BLaER1 treated with 17β-estradiol and CSF1 and Interleukin-3, amounts not matched to agents 10 nM and 100 nM (cell line): ENCODE measurements around the gene TBC1D9.
A peak's percentile ranks its signal among the peaks of the same experiment; 100 is the strongest.

Experiments used
- H3K27ac ChIP-seq, 11 experiments: shearing (Covaris generic); formaldehyde crosslinking; 2 replicates each; pipeline ENCODE4 v1.8.1; 2022
- H3K27me3 ChIP-seq, 11 experiments: shearing (Covaris generic); formaldehyde crosslinking; 2 replicates each; pipeline ENCODE4 v1.8.1; 2022
- H3K36me3 ChIP-seq, 11 experiments: shearing (Covaris generic); formaldehyde crosslinking; 2 replicates each; pipeline ENCODE4 v1.8.1; 2022
- H3K4me1 ChIP-seq, 10 experiments: shearing (Covaris generic); formaldehyde crosslinking; 2 replicates each; pipeline ENCODE4 v1.8.1; 2022
- H3K4me2 ChIP-seq, 11 experiments: shearing (Covaris generic); formaldehyde crosslinking; 2 replicates each; pipeline ENCODE4 v1.8.1; 2022
- H3K4me3 ChIP-seq, 10 experiments: shearing (Covaris generic); formaldehyde crosslinking; 2 replicates each; pipeline ENCODE4 v1.8.1; 2022
- H3K9ac ChIP-seq, 11 experiments: shearing (Covaris generic); formaldehyde crosslinking; 2 replicates each; pipeline ENCODE4 v1.8.1; 2022
- H3K9me3 ChIP-seq, 11 experiments: shearing (Covaris generic); formaldehyde crosslinking; replicated peaks in 1 of 11; 2 replicates each; pipeline ENCODE4 v1.8.1; 2022
- H4K20me1 ChIP-seq, 11 experiments: shearing (Covaris generic); formaldehyde crosslinking; 2 replicates each; pipeline ENCODE4 v1.8.1; 2022
- Cebpa-rat ChIP-seq, 11 experiments: shearing (Covaris generic); IDR thresholded peaks; 2 replicates each; pipeline ENCODE4 v1.8.1; 2022

The TBC1D9 gene

GRCh38 chr4:140607852-140608251, 148.3 kb downstream of the TBC1D9 start:
- H4K20me1 ChIP-seq: no peaks in the 10 kb centered on the region
- H3K36me3 ChIP-seq: no peaks in the 10 kb centered on the region
- TF ChIP-seq Cebpa-rat (IDR thresholded peaks at IDR 0.05): no peak
- H3K4me3 ChIP-seq: no peak overlapping the region
- H3K9ac ChIP-seq: peak overlapping the region in 1 of 11 experiments; percentile 9; a peak in 1 of 22 replicates
- no peak overlapping the region for H3K27ac ChIP-seq
- no peak overlapping the region for H3K4me2 ChIP-seq
- no peaks in the 10 kb centered on the region for H3K27me3 ChIP-seq
- peaks cover 0 to 17% (median 5%) of the 10 kb centered on the region in 10 experiments; a peak in 12 of 20 replicates for H3K4me1 ChIP-seq
- H3K9me3 ChIP-seq: no peaks in the 10 kb centered on the region

GRCh38 chr4:140604544-140604943, 151.6 kb downstream of the TBC1D9 start:
- H3K9ac ChIP-seq: no peak overlapping the region
- no peaks in the 10 kb centered on the region for H3K27me3 ChIP-seq

GRCh38 chr4:140603286-140603685, 152.9 kb downstream of the TBC1D9 start:
- Histone ChIP-seq H3K27ac (no peak overlapping the region), H3K4me1 (peaks cover 0 to 10% (median 0%) of the 10 kb centered on the region in 10 experiments; a peak in 3 of 20 replicates), H3K27me3 (no peaks in the 10 kb centered on the region), H3K9me3 (no peaks in the 10 kb centered on the region), H3K9ac (no peak overlapping the region), H3K36me3 (no peaks in the 10 kb centered on the region), H3K4me3 (no peak overlapping the region), H4K20me1 (no peaks in the 10 kb centered on the region), H3K4me2 (peak overlapping the region in 4 of 11 experiments; percentile 8 to 39 (median 25); a peak in 4 of 22 replicates)
- TF ChIP-seq Cebpa-rat (IDR thresholded peaks at IDR 0.05): no peak

More at GRCh38 chr4:140604544-140604943, 151.6 kb downstream of the TBC1D9 start:
- no peaks in the 10 kb centered on the region for H3K36me3 ChIP-seq
- no peak overlapping the region for H3K4me2 ChIP-seq
- H3K9me3 ChIP-seq: no peaks in the 10 kb centered on the region
- no peak overlapping the region for H3K27ac ChIP-seq
- peaks cover 0 to 10% (median 0%) of the 10 kb centered on the region in 10 experiments; a peak in 3 of 20 replicates for H3K4me1 ChIP-seq
- H3K4me3 ChIP-seq: no peak overlapping the region
- H4K20me1 ChIP-seq: no peaks in the 10 kb centered on the region
- no peak for TF ChIP-seq Cebpa-rat (IDR thresholded peaks at IDR 0.05)

- H3K4me2 ChIP-seq: peak overlapping the region in 4 of 11 experiments; percentile 8 to 39 (median 25); a peak in 4 of 22 replicates
- H3K4me3 ChIP-seq: no peak overlapping the region
- no peaks in the 10 kb centered on the region for H4K20me1 ChIP-seq
- H3K27me3 ChIP-seq: no peaks in the 10 kb centered on the region
- no peak overlapping the region for H3K9ac ChIP-seq
- TF ChIP-seq Cebpa-rat (IDR thresholded peaks at IDR 0.05): no peak
- peaks cover 0 to 6% (median 0%) of the 10 kb centered on the region in 10 experiments; a peak in 3 of 20 replicates for H3K4me1 ChIP-seq
- H3K9me3 ChIP-seq: no peaks in the 10 kb centered on the region
- no peaks in the 10 kb centered on the region for H3K36me3 ChIP-seq
- H3K27ac ChIP-seq: no peak overlapping the region
Measured at GRCh38 chr4:140602714-140603113, 153.5 kb downstream of the TBC1D9 start.

- no peak overlapping the region for H3K27ac ChIP-seq
- peaks cover 0 to 6% (median 0%) of the 10 kb centered on the region in 10 experiments; a peak in 3 of 20 replicates for H3K4me1 ChIP-seq
- no peaks in the 10 kb centered on the region for H3K27me3 ChIP-seq
- no peak overlapping the region for H3K9ac ChIP-seq
- no peaks in the 10 kb centered on the region for H3K9me3 ChIP-seq
- no peak for TF ChIP-seq Cebpa-rat (IDR thresholded peaks at IDR 0.05)
- no peak overlapping the region for H3K4me2 ChIP-seq
- H3K36me3 ChIP-seq: no peaks in the 10 kb centered on the region
- H4K20me1 ChIP-seq: no peaks in the 10 kb centered on the region
- H3K4me3 ChIP-seq: no peak overlapping the region
Measured at GRCh38 chr4:140600408-140600807, 155.8 kb downstream of the TBC1D9 start.

GRCh38 chr4:140595065-140595464, 161.1 kb downstream of the TBC1D9 start:
- no peaks in the 10 kb centered on the region for H3K27me3 ChIP-seq
- no peak overlapping the region for H3K27ac ChIP-seq
- no peaks in the 10 kb centered on the region for H3K36me3 ChIP-seq
- no peak overlapping the region for H3K4me3 ChIP-seq
- no peaks in the 10 kb centered on the region for H3K4me1 ChIP-seq
- H3K9ac ChIP-seq: no peak overlapping the region
- TF ChIP-seq Cebpa-rat (IDR thresholded peaks at IDR 0.05): no peak
- no peaks in the 10 kb centered on the region for H4K20me1 ChIP-seq
- H3K4me2 ChIP-seq: no peak overlapping the region
- peaks cover 0 to 14% (median 7%) of the 10 kb centered on the region in 11 experiments; a peak in 11 of 22 replicates for H3K9me3 ChIP-seq

- no peaks in the 10 kb centered on the region for H3K36me3 ChIP-seq
- no peaks in the 10 kb centered on the region for H3K27me3 ChIP-seq
- no peaks in the 10 kb centered on the region for H4K20me1 ChIP-seq
- TF ChIP-seq Cebpa-rat (IDR thresholded peaks at IDR 0.05): no peak
- H3K9me3 ChIP-seq: no peaks in the 10 kb centered on the region
- H3K4me3 ChIP-seq: no peak overlapping the region
- H3K4me2 ChIP-seq: no peak overlapping the region
- H3K4me1 ChIP-seq: no peaks in the 10 kb centered on the region
- H3K27ac ChIP-seq: no peak overlapping the region
- no peak overlapping the region for H3K9ac ChIP-seq
Measured at GRCh38 chr4:140584439-140584838, 171.7 kb downstream of the TBC1D9 start.

- no peaks in the 10 kb centered on the region for H3K27me3 ChIP-seq
- no peaks in the 10 kb centered on the region for H3K36me3 ChIP-seq
- TF ChIP-seq Cebpa-rat (IDR thresholded peaks at IDR 0.05): no peak
- no peaks in the 10 kb centered on the region for H4K20me1 ChIP-seq
- no peak overlapping the region for H3K9ac ChIP-seq
- H3K27ac ChIP-seq: no peak overlapping the region
- H3K9me3 ChIP-seq: no peaks in the 10 kb centered on the region
- H3K4me3 ChIP-seq: no peak overlapping the region
- no peak overlapping the region for H3K4me2 ChIP-seq
- H3K4me1 ChIP-seq: no peaks in the 10 kb centered on the region
Measured at GRCh38 chr4:140581078-140581477, 175.1 kb downstream of the TBC1D9 start.

- no peak overlapping the region for H3K9ac ChIP-seq
- no peak overlapping the region for H3K4me3 ChIP-seq
- H3K27ac ChIP-seq: no peak overlapping the region
- no peaks in the 10 kb centered on the region for H3K4me1 ChIP-seq
- no peak overlapping the region for H3K4me2 ChIP-seq
- no peak for TF ChIP-seq Cebpa-rat (IDR thresholded peaks at IDR 0.05)
- H3K36me3 ChIP-seq: no peaks in the 10 kb centered on the region
- no peaks in the 10 kb centered on the region for H3K9me3 ChIP-seq
- no peaks in the 10 kb centered on the region for H4K20me1 ChIP-seq
- no peaks in the 10 kb centered on the region for H3K27me3 ChIP-seq
Measured at GRCh38 chr4:140579278-140579677, 176.9 kb downstream of the TBC1D9 start.

GRCh38 chr4:140575489-140575888, 180.7 kb downstream of the TBC1D9 start:
- no peaks in the 10 kb centered on the region for H3K27me3 ChIP-seq

More at GRCh38 chr4:140575489-140575888, 180.7 kb downstream of the TBC1D9 start:
- H3K4me3 ChIP-seq: no peak overlapping the region
- H3K36me3 ChIP-seq: no peaks in the 10 kb centered on the region
- TF ChIP-seq Cebpa-rat (IDR thresholded peaks at IDR 0.05): no peak
- no peaks in the 10 kb centered on the region for H3K4me1 ChIP-seq
- H3K9me3 ChIP-seq: peaks cover 0 to 15% (median 8%) of the 10 kb centered on the region in 11 experiments; a peak in 12 of 22 replicates
- no peak overlapping the region for H3K9ac ChIP-seq
- no peaks in the 10 kb centered on the region for H4K20me1 ChIP-seq
- no peak overlapping the region for H3K27ac ChIP-seq
- no peak overlapping the region for H3K4me2 ChIP-seq
